GM21526 (cell line): ENCODE data around the gene CEACAM1.
"Not testable (repeated sequence)": the region's sequence is repeated elsewhere in the genome, so short reads cannot be mapped to it uniquely, and the experiment has no call there.

ENCODE experiments used
- ATAC-seq: cut with Tn5 transposase; IDR thresholded peaks from one replicate; pipeline ENCODE4 v1.9.1; 2021; ENCODE audit warnings: moderate library complexity; ENCODE audit not compliant: unreplicated experiment, low FRiP score

Gene CEACAM1

GRCh38 chr19:42549067-42549466 is 20.8 kb upstream of the CEACAM1 start:
- ATAC-seq = not testable (repeated sequence)

GRCh38 chr19:42548552-42548951 is 20.3 kb upstream of the CEACAM1 start:
- ATAC-seq = no peak

- no peak for ATAC-seq
Measured at GRCh38 chr19:42547929-42548328, 19.6 kb upstream of the CEACAM1 start.

GRCh38 chr19:42546831-42547500 is 18.7 kb upstream of the CEACAM1 start:
- ATAC-seq = no peak

- ATAC-seq = no peak
Measured at GRCh38 chr19:42544146-42544545, 15.9 kb upstream of the CEACAM1 start.

GRCh38 chr19:42542791-42543190 is 14.5 kb upstream of the CEACAM1 start:
- ATAC-seq = no peak

- no peak for ATAC-seq
Measured at GRCh38 chr19:42540071-42540553, 11.8 kb upstream of the CEACAM1 start.

GRCh38 chr19:42538841-42539709 is 10.8 kb upstream of the CEACAM1 start:
- no peak for ATAC-seq

- not testable (repeated sequence) for ATAC-seq
Measured at GRCh38 chr19:42535276-42535675, 7.0 kb upstream of the CEACAM1 start.

GRCh38 chr19:42534391-42534790 is 6.1 kb upstream of the CEACAM1 start:
- no peak for ATAC-seq

GRCh38 chr19:42532891-42533290 is 4.6 kb upstream of the CEACAM1 start:
- ATAC-seq = no peak

GRCh38 chr19:42531313-42531712 is 3.0 kb upstream of the CEACAM1 start:
- ATAC-seq = no peak

GRCh38 chr19:42529248-42529764 is 1.0 kb upstream of the CEACAM1 start:
- no peak for ATAC-seq

GRCh38 chr19:42524943-42525342 is 3.3 kb downstream of the CEACAM1 start:
- ATAC-seq = no peak

GRCh38 chr19:42524250-42524649 is 4.0 kb downstream of the CEACAM1 start:
- no peak for ATAC-seq

- not testable (repeated sequence) for ATAC-seq
Measured at GRCh38 chr19:42522262-42522661, 6.0 kb downstream of the CEACAM1 start.

GRCh38 chr19:42521346-42522030 is 6.8 kb downstream of the CEACAM1 start:
- no peak for ATAC-seq

- ATAC-seq = no peak
Measured at GRCh38 chr19:42519108-42519507, 9.2 kb downstream of the CEACAM1 start.

- no peak for ATAC-seq
Measured at GRCh38 chr19:42516771-42517170, 11.5 kb downstream of the CEACAM1 start.

GRCh38 chr19:42515241-42515832 is 12.9 kb downstream of the CEACAM1 start:
- ATAC-seq = no peak
